Measurements from ENCODE around the gene CLK1.
"Not testable (repeated sequence)": the region's sequence is repeated elsewhere in the genome, so short reads cannot be mapped to it uniquely, and the experiment has no call there.

Gene CLK1

DNA sequence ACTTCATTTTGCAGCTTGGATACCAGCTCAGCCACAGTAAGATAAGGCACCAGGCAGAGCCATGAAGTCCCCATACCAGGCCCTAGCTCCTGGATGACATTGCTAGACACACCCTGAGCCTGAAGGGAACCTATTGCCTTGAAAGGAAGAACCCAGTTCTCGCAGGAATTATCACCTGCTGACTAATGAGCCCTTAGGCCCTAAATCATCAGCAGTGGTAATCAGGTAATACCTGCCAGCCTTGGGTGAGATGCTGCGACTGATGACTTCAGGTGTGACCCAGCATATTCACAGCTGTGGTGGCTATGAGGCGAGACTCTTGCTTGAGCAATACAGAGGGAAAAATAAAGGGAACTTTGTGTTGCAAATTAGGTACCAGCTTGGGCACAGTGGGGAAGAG, 24.9 kb downstream of the CLK1 start:
- no peak overlapping the region for H3K27ac ChIP-seq
- TF ChIP-seq ZFX (IDR thresholded peaks at IDR 0.05) = no peak
- TF ChIP-seq, protein P1, sequence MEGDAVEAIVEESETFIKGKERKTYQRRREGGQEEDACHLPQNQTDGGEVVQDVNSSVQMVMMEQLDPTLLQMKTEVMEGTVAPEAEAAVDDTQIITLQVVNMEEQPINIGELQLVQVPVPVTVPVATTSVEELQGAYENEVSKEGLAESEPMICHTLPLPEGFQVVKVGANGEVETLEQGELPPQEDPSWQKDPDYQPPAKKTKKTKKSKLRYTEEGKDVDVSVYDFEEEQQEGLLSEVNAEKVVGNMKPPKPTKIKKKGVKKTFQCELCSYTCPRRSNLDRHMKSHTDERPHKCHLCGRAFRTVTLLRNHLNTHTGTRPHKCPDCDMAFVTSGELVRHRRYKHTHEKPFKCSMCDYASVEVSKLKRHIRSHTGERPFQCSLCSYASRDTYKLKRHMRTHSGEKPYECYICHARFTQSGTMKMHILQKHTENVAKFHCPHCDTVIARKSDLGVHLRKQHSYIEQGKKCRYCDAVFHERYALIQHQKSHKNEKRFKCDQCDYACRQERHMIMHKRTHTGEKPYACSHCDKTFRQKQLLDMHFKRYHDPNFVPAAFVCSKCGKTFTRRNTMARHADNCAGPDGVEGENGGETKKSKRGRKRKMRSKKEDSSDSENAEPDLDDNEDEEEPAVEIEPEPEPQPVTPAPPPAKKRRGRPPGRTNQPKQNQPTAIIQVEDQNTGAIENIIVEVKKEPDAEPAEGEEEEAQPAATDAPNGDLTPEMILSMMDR (conservative IDR thresholded peaks at IDR 0.05) = no peak

DNA sequence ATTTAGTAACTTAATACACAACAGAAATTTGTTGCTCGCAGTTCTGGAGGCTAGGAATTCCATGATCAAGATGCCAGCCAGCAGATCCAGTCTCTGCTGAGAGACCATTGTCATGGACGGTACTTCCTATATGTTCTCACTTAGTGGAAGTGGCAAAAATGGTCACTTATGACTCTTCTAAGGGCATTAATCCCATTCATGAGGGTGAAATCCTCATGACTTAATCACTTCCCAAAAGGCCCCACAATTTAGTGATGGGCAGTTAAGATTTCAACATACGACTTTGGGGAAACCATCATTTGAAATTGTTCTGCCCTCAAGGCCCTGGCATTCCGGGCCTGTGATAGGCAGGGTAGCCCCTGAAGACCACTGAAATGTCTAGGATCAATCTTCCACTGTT, 29.8 kb downstream of the CLK1 start:
- no peak for TF ChIP-seq ZFX (IDR thresholded peaks at IDR 0.05)
- TF ChIP-seq, protein P1 (conservative IDR thresholded peaks at IDR 0.05) = no peak
- H3K27ac ChIP-seq = no peak overlapping the region

DNA sequence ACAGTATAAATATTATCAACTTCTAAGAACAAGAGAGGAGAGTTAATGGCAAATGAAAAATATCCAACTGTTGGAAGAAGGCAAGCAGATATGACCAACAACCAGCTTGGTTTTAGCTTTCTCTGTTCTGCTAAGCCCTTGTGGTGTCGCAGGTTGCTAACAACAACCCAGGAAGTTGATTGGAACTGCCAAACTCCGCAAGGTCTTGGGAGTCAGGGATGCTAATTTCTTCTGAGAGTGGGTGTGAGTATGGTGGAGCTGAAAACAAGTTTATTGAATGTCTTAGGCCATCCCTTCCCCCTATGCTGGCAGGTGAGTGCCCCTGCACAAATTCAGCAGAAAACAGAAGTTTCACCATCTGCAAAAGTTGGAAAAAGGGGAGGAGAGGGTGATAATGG, 35.2 kb downstream of the CLK1 start:
- H3K27ac ChIP-seq = no peak overlapping the region

DNA sequence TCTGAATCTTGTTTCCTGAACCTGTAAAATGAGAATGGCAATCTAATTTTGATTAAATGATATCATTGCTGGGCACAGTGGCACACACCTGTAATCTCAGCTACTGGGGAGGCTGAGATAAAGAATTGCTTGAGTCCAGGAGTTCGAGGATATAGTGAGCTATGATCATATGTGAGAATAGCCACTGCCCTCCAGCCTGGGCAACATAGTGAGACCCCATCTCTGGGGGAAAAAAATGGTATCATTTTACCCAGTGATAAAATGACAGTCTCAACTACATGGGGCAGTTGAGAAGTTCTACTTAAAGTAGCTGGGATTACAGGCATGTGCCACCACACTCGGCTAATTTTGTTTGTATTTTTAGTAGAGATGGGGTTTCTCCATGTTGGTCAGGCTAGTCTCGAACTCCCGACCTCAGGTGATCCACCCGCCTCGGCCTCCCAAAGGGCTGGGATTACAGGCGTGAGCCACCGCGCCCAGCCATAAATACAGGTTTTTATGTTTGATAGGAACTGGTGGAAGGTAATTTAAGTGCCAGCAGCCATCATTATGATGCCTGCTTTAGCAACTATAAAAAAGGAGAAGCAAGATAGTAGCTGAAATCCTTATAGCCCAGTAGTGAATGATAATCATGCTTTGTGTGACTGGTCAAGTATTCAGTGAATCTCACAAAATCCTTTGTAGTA, 35.7 kb downstream of the CLK1 start:
- TF ChIP-seq, protein P1 (conservative IDR thresholded peaks at IDR 0.05) = no peak
- no peak for TF ChIP-seq ZFX (IDR thresholded peaks at IDR 0.05)

More for the DNA sequence above, 35.2 kb downstream of the CLK1 start:
- TF ChIP-seq, protein P1 (conservative IDR thresholded peaks at IDR 0.05) = no peak
- TF ChIP-seq ZFX (IDR thresholded peaks at IDR 0.05) = no peak

DNA sequence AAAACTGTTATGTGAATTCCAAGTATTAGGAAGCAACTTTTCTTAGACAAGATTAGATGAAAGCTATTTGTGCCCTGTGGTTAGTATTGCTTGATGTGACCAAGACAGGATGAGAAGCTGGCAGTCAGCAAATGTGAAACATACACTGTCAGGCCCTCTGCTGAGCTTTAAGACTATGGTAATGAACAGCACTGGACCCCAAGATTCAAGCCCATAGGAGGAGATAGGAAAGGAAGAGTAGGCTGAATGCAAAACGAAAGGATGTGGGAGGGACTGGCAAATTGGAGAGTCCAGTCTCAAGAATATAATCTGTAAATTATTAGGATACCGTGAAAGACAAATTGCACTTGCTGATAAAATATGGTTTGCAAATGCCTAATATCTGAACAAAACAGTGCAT, 36.4 kb downstream of the CLK1 start:
- no peak overlapping the region for H3K27ac ChIP-seq
- TF ChIP-seq, protein P1 (conservative IDR thresholded peaks at IDR 0.05) = no peak
- no peak for TF ChIP-seq ZFX (IDR thresholded peaks at IDR 0.05)

More for the DNA sequence above, 35.7 kb downstream of the CLK1 start:
- H3K27ac ChIP-seq = no peak overlapping the region

DNA sequence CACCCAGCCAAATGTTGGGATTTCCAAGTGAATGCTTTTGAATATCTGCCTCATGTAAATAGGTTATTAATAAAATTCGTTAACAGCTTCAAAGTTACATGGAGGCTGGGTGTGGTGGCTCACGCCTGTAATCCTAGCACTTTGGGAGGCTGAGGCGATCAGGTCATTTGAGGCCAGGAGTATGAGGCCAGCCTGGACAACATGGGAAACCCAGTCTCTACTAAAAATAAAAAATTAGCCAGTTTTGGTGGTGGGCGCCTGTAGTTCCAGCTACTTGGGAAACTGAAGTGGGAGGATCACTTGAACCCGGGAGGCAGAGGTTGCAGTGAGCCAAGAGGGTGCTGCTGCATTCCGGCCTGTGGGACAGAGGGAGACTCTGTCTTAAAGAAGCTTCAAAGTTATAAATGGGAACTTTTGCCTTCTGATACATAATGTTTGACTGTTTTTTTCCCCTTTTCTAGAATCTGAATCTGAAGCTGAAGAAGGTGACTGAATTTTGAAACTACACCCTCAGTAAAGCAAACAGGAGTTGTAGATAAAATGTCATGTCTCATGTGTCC, 42.7 kb downstream of the CLK1 start:
- TF ChIP-seq ZFX (IDR thresholded peaks at IDR 0.05) = no peak
- TF ChIP-seq, protein P1 (conservative IDR thresholded peaks at IDR 0.05) = no peak
- H3K27ac ChIP-seq = no peak overlapping the region

DNA sequence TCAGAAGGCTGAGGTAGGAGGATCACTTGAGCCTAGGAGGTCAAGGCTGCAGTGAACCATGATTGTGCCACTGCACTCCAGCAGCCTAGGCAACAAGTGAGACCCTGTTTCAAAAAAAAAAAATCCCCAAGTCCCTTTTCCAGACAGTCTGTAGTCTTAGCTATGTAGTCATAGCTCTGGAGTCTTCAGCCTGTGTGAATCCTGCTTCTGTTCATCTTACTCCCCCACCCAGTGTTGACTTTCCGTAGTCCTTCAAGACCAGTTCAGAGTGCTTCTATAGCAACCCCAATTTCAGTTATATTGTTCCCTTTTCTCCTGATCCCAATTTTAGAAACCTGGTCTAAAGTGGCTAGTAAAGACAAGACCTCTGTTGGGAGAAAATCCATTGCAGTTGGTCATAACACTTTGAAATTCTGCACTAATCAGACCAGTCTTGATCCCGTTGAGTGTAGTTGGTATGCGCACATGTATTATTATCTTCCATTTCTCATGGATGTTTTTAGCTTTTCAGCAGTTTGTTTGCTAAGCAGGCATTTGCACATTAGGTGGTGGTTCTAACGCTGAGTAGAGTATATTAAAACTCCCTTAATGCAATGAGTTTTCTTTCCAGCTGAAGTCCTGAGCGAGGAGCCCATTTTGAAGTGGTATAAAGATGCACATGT, 43.8 kb downstream of the CLK1 start:
- TF ChIP-seq, protein P1 (conservative IDR thresholded peaks at IDR 0.05) = no peak
- TF ChIP-seq ZFX (IDR thresholded peaks at IDR 0.05) = no peak
- H3K27ac ChIP-seq = no peak overlapping the region

DNA sequence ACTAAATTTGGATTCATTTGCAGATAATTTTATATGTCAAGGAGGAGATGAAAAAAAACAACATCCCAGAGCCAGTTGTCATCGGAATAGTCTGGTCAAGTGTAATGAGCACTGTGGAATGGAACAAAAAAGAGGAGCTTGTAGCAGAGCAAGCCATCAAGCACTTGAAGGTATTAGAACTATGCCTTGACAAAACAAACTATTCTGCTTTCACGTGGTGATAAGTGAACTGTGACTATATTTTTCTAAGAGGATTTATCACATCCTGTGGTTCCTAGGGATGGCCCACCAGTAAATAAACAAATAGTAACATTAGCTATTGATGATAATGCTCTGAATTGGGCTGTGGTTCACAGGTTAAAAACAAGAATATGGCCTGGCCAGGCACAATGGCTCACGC, 45.7 kb downstream of the CLK1 start:
- H3K27ac ChIP-seq = not testable (repeated sequence)

Data from C4-2B (cell line).